Measurements from ENCODE around the gene POLR3A. TPM values are rescaled to one million over a fixed set of nuclear protein-coding genes. Genes with fewer than 3 reads are reported as not detected.

POLR3A gene
- total and polyA plus RNA-seq, 10 donors, result 2.7 to 18.9 (median 15.0) TPM

GRCh38 chr10:77921395-77921794 is 107.9 kb downstream of the POLR3A start:
- no peaks in the 10 kb centered on the region for H3K9me3 ChIP-seq
- H3K4me1 ChIP-seq, result peaks cover 8 to 19% (median 13%) of the 10 kb centered on the region in 6 donors
- no peak for DNase-seq
- intact Hi-C loops (cut with DNase I; ENCODE audit: low total_unique reads), result no loop called here
- H3K36me3 ChIP-seq, result no peaks in the 10 kb centered on the region
- TF ChIP-seq CTCF (IDR thresholded peaks at IDR 0.05 in 8 of 11, conservative IDR thresholded peaks at IDR 0.05 in 3 of 11) (no peak), POLR2A (IDR thresholded peaks at IDR 0.05) (no peak), POLR2AphosphoS5 (IDR thresholded peaks at IDR 0.05) (no peak)
- H3K27ac ChIP-seq, result no peak overlapping the region
- H3K27me3 ChIP-seq (replicated peaks in 1 of 7), result peaks cover 0 to 43% (median 19%) of the 10 kb centered on the region in 7 donors
- 78 to 94% (median 88%) methylated on average over 6 to 7 of the region's 7 CpGs for WGBS, 5 donors
- no peak overlapping the region for H3K4me3 ChIP-seq

GRCh38 chr10:77920495-77920894 is 108.8 kb downstream of the POLR3A start:
- intact Hi-C loops (cut with DNase I; ENCODE audit: low total_unique reads), result no loop called here
- WGBS, 5 donors, result 68 to 84% (median 80%) methylated on average over 4 of the region's 4 CpGs
- H3K27ac ChIP-seq, result no peak overlapping the region
- peaks cover 2 to 11% (median 6%) of the 10 kb centered on the region in 6 donors for H3K4me1 ChIP-seq
- DNase-seq, result no peak
- H3K9me3 ChIP-seq, result no peaks in the 10 kb centered on the region
- H3K4me3 ChIP-seq, result no peak overlapping the region
- no peaks in the 10 kb centered on the region for H3K36me3 ChIP-seq
- H3K27me3 ChIP-seq (replicated peaks in 1 of 7), result peaks cover 0 to 34% (median 10%) of the 10 kb centered on the region in 7 donors
- no peak for TF ChIP-seq POLR2A (IDR thresholded peaks at IDR 0.05)
- TF ChIP-seq POLR2AphosphoS5 (IDR thresholded peaks at IDR 0.05), result no peak
- TF ChIP-seq CTCF (IDR thresholded peaks at IDR 0.05 in 8 of 11, conservative IDR thresholded peaks at IDR 0.05 in 3 of 11), result no peak

- intact Hi-C loops (cut with DNase I; ENCODE audit: low total_unique reads), result no loop called here
- H3K4me3 ChIP-seq, result no peak overlapping the region
- TF ChIP-seq POLR2A (IDR thresholded peaks at IDR 0.05) (no peak), POLR2AphosphoS5 (IDR thresholded peaks at IDR 0.05) (no peak), CTCF (IDR thresholded peaks at IDR 0.05 in 8 of 11, conservative IDR thresholded peaks at IDR 0.05 in 3 of 11) (no peak)
- H3K36me3 ChIP-seq, result no peaks in the 10 kb centered on the region
- WGBS, 5 donors, result 79 to 88% (median 85%) methylated on average over 4 of the region's 4 CpGs
- H3K27me3 ChIP-seq (replicated peaks in 1 of 7), result peaks cover 0 to 26% (median 3%) of the 10 kb centered on the region in 7 donors
- DNase-seq, result no peak
- H3K9me3 ChIP-seq, result no peaks in the 10 kb centered on the region
- no peak overlapping the region for H3K27ac ChIP-seq
- H3K4me1 ChIP-seq, result peaks cover 0 to 4% (median 0%) of the 10 kb centered on the region in 6 donors
These were observed 109.6 kb downstream of the POLR3A start for GRCh38 chr10:77919713-77920108.

Small RNA genes lying within 50 kb of the gene (small RNA-seq; reads per million reads assigned to genes)
- 0 reads per million in 4 donors for gene RF00017

Other genes with a start within 250 kb of the POLR3A start
- gene DLG5, start 102.8 kb downstream of the POLR3A start, total RNA-seq, result 10 to 100 TPM in 4 of 7 donors, 1 to 10 TPM in 3; 6.7 to 14.4 (median 10.4) TPM
- gene DLG5, start 102.8 kb downstream of the POLR3A start, polyA plus RNA-seq, result 1 to 10 TPM; 2.0 to 2.4 (median 2.3) TPM
- 1,000 to 10,000 TPM; 1,007 to 1,809 (median 1,273) TPM for gene RPS24, start 4.3 kb upstream of the POLR3A start, total RNA-seq
- 1,000 to 10,000 TPM; 6,228 to 8,141 (median 7,483) TPM for gene RPS24, start 4.3 kb upstream of the POLR3A start, polyA plus RNA-seq